ENCODE data around the gene DEDD.

Gene DEDD

GRCh38 chr1:161132410-161133219 is at the start of gene DEDD:
TSS of gene DEDD (minus strand) at chr1:161132667. CDS start at chr1:161124462, 8,205 bp downstream.
- Histone ChIP-seq H3K9ac (ENCODE audit: low read depth, low read length) (peak within 1 kb of the TSS; percentile 78), H3K27ac (ENCODE audit: low read depth, low read length) (peak within 1 kb of the TSS; percentile 94), H3K9me3 (ENCODE audit: control insufficient read depth, insufficient read depth, low read length) (no peaks in the 10 kb centered on the region), H3K27me3 (ENCODE audit: control insufficient read depth, insufficient read depth, low read length) (no peaks in the 10 kb centered on the region), H3K36me3 (ENCODE audit: control insufficient read depth, insufficient read depth, low read length) (peaks cover 30% of the 10 kb centered on the region), H3K4me1 (ENCODE audit: control insufficient read depth, insufficient read depth, low read length) (peaks cover 11% of the 10 kb centered on the region), H3K4me3 (ENCODE audit: low read depth, low read length) (peak within 1 kb of the TSS; percentile 83)

- H3K27ac ChIP-seq (ENCODE audit: low read depth, low read length): no peak overlapping the region
- no peak overlapping the region for H3K4me3 ChIP-seq (ENCODE audit: low read depth, low read length)
- H3K9ac ChIP-seq (ENCODE audit: low read depth, low read length): no peak overlapping the region
- H3K4me1 ChIP-seq (ENCODE audit: control insufficient read depth, insufficient read depth, low read length): peaks cover 9% of the 10 kb centered on the region; the same call in 1 of the 2 replicates
- no peaks in the 10 kb centered on the region for H3K27me3 ChIP-seq (ENCODE audit: control insufficient read depth, insufficient read depth, low read length)
- no peaks in the 10 kb centered on the region for H3K36me3 ChIP-seq (ENCODE audit: control insufficient read depth, insufficient read depth, low read length)
- no peaks in the 10 kb centered on the region for H3K9me3 ChIP-seq (ENCODE audit: control insufficient read depth, insufficient read depth, low read length)
Measured at GRCh38 chr1:161182214-161182613, 49.7 kb upstream of the DEDD start.

GRCh38 chr1:161180639-161181038 is 48.2 kb upstream of the DEDD start:
- Histone ChIP-seq H3K9ac (ENCODE audit: low read depth, low read length) (no peak overlapping the region), H3K36me3 (ENCODE audit: control insufficient read depth, insufficient read depth, low read length) (peaks cover 1% of the 10 kb centered on the region; the same call in 1 of the 2 replicates), H3K27me3 (ENCODE audit: control insufficient read depth, insufficient read depth, low read length) (no peaks in the 10 kb centered on the region), H3K9me3 (ENCODE audit: control insufficient read depth, insufficient read depth, low read length) (no peaks in the 10 kb centered on the region), H3K27ac (ENCODE audit: low read depth, low read length) (no peak overlapping the region), H3K4me3 (ENCODE audit: low read depth, low read length) (no peak overlapping the region), H3K4me1 (ENCODE audit: control insufficient read depth, insufficient read depth, low read length) (peaks cover 9% of the 10 kb centered on the region; the same call in 1 of the 2 replicates)

GRCh38 chr1:161179698-161180097 is 47.2 kb upstream of the DEDD start:
- H3K9ac ChIP-seq (ENCODE audit: low read depth, low read length): no peak overlapping the region
- peaks cover 11% of the 10 kb centered on the region for H3K36me3 ChIP-seq (ENCODE audit: control insufficient read depth, insufficient read depth, low read length)
- no peaks in the 10 kb centered on the region for H3K9me3 ChIP-seq (ENCODE audit: control insufficient read depth, insufficient read depth, low read length)
- H3K4me1 ChIP-seq (ENCODE audit: control insufficient read depth, insufficient read depth, low read length): peaks cover 9% of the 10 kb centered on the region; the same call in 1 of the 2 replicates
- no peak overlapping the region for H3K4me3 ChIP-seq (ENCODE audit: low read depth, low read length)
- H3K27me3 ChIP-seq (ENCODE audit: control insufficient read depth, insufficient read depth, low read length): no peaks in the 10 kb centered on the region
- H3K27ac ChIP-seq (ENCODE audit: low read depth, low read length): no peak overlapping the region

- H3K4me3 ChIP-seq (ENCODE audit: low read depth, low read length): peak overlapping the region; percentile 90
- H3K9me3 ChIP-seq (ENCODE audit: control insufficient read depth, insufficient read depth, low read length): no peaks in the 10 kb centered on the region
- H3K4me1 ChIP-seq (ENCODE audit: control insufficient read depth, insufficient read depth, low read length): peaks cover 9% of the 10 kb centered on the region; the same call in 1 of the 2 replicates
- H3K36me3 ChIP-seq (ENCODE audit: control insufficient read depth, insufficient read depth, low read length): peaks cover 26% of the 10 kb centered on the region
- H3K27ac ChIP-seq (ENCODE audit: low read depth, low read length): peak overlapping the region; percentile 81
- H3K9ac ChIP-seq (ENCODE audit: low read depth, low read length): no peak overlapping the region
- H3K27me3 ChIP-seq (ENCODE audit: control insufficient read depth, insufficient read depth, low read length): no peaks in the 10 kb centered on the region
Measured at GRCh38 chr1:161177936-161178244, 45.4 kb upstream of the DEDD start.

DNA sequence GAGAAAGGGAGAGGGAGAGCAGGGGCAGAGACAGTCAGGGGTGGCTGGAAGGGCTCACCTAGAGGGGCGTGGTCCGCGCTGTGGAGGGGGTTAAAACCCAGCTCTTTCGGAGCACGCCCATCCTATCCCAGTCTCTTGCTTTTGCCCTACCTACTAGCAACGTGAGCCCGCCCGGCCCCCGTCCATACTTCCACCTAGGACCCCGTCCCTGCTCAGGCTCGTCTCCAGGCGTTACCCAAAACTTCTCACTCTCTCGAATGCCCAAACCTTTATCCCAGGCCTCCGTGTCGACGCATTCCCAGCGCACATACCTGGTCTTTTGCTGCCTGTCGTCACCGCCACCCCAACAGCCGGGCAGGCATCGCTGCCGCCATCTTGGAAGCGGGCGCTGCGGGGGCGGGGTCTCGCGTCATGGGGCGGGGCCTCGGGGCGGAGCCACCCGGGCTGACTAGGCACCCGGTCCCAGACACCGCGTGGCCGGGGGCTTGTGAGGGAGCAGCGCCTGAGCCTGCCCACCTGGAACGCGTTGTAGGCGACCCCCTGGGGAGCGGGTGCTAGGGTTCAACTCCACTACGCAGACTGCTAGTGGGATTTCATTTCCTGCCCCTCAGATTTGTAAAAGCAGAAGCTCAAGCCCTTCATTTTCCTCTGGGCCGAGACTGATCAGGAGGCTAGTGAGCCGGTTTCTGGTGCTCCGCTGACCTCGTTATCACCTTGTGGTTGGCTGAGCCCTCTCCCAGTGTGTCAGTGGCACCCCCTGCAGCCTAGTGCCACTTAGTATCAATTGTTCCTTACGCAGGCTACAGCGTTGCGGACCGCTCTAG is 44.9 kb upstream of the DEDD start, which contains the start of gene B4GALT3:
Gene B4GALT3 (minus strand): TSS at position 396 of the 824 bp plus-strand sequence. CDS start 1,447 bp downstream, outside the sequence.
- peak within 1 kb of the TSS; percentile 83 for H3K9ac ChIP-seq (ENCODE audit: low read depth, low read length)
- peak within 1 kb of the TSS; percentile 81 for H3K27ac ChIP-seq (ENCODE audit: low read depth, low read length)
- H3K4me1 ChIP-seq (ENCODE audit: control insufficient read depth, insufficient read depth, low read length): peaks cover 9% of the 10 kb centered on the region; the same call in 1 of the 2 replicates

DNA sequence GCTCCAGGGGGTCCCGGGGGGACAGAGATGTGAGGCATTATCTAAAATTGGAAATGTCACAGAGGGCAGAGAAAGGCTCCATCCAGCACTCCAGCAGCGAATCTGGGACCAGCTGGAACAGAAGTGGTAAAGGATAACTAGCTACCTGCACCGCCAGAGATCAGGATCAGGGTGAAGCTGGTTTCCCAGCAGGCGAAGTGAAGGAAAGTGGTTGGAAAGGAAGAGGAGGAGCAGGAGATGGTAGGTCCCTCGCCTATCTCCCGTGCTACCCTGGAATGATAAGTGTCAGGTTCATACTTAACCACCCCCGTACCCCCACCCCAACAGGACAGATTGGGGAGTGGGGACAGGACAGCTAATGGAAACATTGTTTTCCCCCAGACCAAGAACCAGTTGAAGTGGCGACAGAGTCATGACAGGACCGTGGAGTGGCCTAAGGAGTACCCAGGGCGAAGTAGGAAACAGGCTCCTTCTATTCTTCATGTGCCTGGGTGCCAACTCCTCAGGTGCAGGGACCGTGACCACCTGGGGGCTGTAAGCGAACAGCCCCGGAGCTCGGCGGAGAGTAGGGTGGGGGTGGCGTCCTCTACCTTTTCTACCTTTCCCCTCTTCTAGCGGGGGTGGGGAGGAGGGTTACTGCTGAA is 44.1 kb upstream of the DEDD start:
- Histone ChIP-seq H3K9ac (ENCODE audit: low read depth, low read length) (peak overlapping the region; percentile 83; the same call in 1 of the 2 replicates), H3K9me3 (ENCODE audit: control insufficient read depth, insufficient read depth, low read length) (no peaks in the 10 kb centered on the region), H3K27ac (ENCODE audit: low read depth, low read length) (peak overlapping the region; percentile 81), H3K4me1 (ENCODE audit: control insufficient read depth, insufficient read depth, low read length) (peaks cover 9% of the 10 kb centered on the region; the same call in 1 of the 2 replicates), H3K27me3 (ENCODE audit: control insufficient read depth, insufficient read depth, low read length) (no peaks in the 10 kb centered on the region), H3K4me3 (ENCODE audit: low read depth, low read length) (peak overlapping the region; percentile 90), H3K36me3 (ENCODE audit: control insufficient read depth, insufficient read depth, low read length) (peaks cover 39% of the 10 kb centered on the region)

More for the DNA sequence above, 44.9 kb upstream of the DEDD start, which contains the start of gene B4GALT3:
- Histone ChIP-seq H3K4me3 (ENCODE audit: low read depth, low read length) (peak within 1 kb of the TSS; percentile 90), H3K27me3 (ENCODE audit: control insufficient read depth, insufficient read depth, low read length) (no peaks in the 10 kb centered on the region), H3K9me3 (ENCODE audit: control insufficient read depth, insufficient read depth, low read length) (no peaks in the 10 kb centered on the region), H3K36me3 (ENCODE audit: control insufficient read depth, insufficient read depth, low read length) (peaks cover 32% of the 10 kb centered on the region)

DNA sequence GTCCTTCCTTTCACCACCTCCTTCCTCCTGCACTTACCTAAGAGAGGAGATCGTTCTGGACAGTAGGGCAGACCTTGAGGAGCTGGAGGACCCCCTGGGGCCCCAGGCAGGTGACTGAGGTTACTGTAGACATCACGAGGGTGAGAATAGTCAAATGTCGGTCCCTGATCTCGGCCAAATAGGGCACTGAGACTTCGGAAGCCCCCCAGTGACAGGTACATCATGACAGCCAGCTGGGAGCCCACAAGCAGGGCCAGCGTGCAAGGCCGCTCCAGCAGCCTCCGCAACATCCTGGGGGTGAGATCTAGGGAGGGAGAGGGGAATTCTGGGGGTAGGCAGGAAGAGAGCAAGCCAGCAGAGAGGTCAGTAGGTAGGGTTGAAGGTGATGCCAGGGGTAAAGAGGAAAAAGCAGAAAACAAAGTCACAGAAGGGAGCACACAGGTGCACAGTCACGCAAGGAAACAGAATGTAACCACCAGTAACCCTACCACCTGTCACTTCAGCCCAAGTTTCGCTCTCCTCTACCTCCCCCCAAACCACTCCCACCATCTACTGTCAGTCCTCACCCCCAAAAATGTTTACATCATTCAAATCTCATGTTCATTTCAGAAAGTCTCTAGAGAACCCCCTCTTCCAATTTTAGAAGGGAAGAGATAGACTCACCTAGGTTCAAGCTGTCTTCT is 43.4 kb upstream of the DEDD start:
- H3K4me1 ChIP-seq (ENCODE audit: control insufficient read depth, insufficient read depth, low read length): peaks cover 9% of the 10 kb centered on the region; the same call in 1 of the 2 replicates
- H3K9me3 ChIP-seq (ENCODE audit: control insufficient read depth, insufficient read depth, low read length): no peaks in the 10 kb centered on the region
- H3K36me3 ChIP-seq (ENCODE audit: control insufficient read depth, insufficient read depth, low read length): peaks cover 46% of the 10 kb centered on the region
- H3K27ac ChIP-seq (ENCODE audit: low read depth, low read length): no peak overlapping the region
- no peak overlapping the region for H3K9ac ChIP-seq (ENCODE audit: low read depth, low read length)
- H3K4me3 ChIP-seq (ENCODE audit: low read depth, low read length): peak overlapping the region; percentile 90; the same call in 1 of the 2 replicates
- no peaks in the 10 kb centered on the region for H3K27me3 ChIP-seq (ENCODE audit: control insufficient read depth, insufficient read depth, low read length)

DNA sequence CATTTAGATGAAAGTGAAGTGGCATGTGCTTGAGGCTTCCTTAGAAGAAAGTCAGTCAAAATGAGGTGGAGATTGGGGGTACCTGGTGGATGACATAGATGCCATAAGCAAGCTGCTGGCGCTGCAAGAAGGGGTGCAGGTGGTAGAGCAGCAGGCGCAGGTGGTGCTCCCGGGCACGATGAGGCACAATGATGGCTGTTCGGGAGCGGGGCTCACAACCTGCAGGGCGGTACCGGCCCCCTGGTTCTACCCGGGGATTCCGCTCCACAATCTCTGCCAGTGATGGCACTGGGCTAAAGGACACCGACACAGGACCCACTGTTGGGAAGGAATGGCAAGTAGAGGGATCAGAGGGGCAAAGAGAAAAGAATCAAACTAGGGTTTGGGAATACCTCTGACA is 42.4 kb upstream of the DEDD start:
- Histone ChIP-seq H3K36me3 (ENCODE audit: control insufficient read depth, insufficient read depth, low read length) (peaks cover 53% of the 10 kb centered on the region), H3K9me3 (ENCODE audit: control insufficient read depth, insufficient read depth, low read length) (no peaks in the 10 kb centered on the region)

GRCh38 chr1:161173711-161174110 is 41.2 kb upstream of the DEDD start:
- H3K4me1 ChIP-seq (ENCODE audit: control insufficient read depth, insufficient read depth, low read length): peaks cover 9% of the 10 kb centered on the region; the same call in 1 of the 2 replicates
- H3K9ac ChIP-seq (ENCODE audit: low read depth, low read length): no peak overlapping the region
- H3K9me3 ChIP-seq (ENCODE audit: control insufficient read depth, insufficient read depth, low read length): no peaks in the 10 kb centered on the region
- H3K36me3 ChIP-seq (ENCODE audit: control insufficient read depth, insufficient read depth, low read length): peaks cover 64% of the 10 kb centered on the region
- H3K27ac ChIP-seq (ENCODE audit: low read depth, low read length): no peak overlapping the region
- no peak overlapping the region for H3K4me3 ChIP-seq (ENCODE audit: low read depth, low read length)
- no peaks in the 10 kb centered on the region for H3K27me3 ChIP-seq (ENCODE audit: control insufficient read depth, insufficient read depth, low read length)

More for the DNA sequence above, 42.4 kb upstream of the DEDD start:
- Histone ChIP-seq H3K27ac (ENCODE audit: low read depth, low read length) (no peak overlapping the region), H3K27me3 (ENCODE audit: control insufficient read depth, insufficient read depth, low read length) (no peaks in the 10 kb centered on the region), H3K9ac (ENCODE audit: low read depth, low read length) (no peak overlapping the region), H3K4me3 (ENCODE audit: low read depth, low read length) (no peak overlapping the region), H3K4me1 (ENCODE audit: control insufficient read depth, insufficient read depth, low read length) (peaks cover 9% of the 10 kb centered on the region; the same call in 1 of the 2 replicates)

All from HUES48 (cell line).